GM19238 (cell line): ENCODE results near the gene TSPAN6.
A peak's percentile ranks its signal among the peaks of the same experiment; 100 is the strongest.

Experiments used
- DNase-seq: peaks from one replicate; pipeline ENCODE4 v3.0.0; 2011; ENCODE audit warnings: low spot score; ENCODE audit not compliant: insufficient read length

The TSPAN6 gene

DNA sequence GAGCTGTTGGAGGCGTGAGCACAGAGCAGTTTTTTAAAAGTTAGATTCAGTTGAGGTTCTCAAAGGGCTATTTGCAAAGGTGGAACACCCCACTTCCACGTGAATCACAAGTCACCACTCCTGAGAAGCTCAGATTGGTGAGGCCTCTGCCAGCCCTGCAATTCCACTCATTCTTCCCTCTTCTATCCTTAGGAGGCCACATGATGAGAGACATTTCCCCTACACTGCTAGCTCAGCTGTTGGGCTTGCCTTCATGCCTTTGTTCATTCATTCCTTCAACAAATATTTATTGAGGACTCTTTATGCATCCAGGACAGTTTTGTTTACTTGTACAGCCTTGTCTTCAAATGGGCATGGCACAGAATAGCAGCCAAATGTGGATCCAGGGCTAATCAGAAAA is 11.1 kb upstream of the TSPAN6 start:
- no peak for DNase-seq

- no peak for DNase-seq
These were observed 10.5 kb upstream of the TSPAN6 start for GRCh38 chrX:100647095-100647494.

- DNase-seq: no peak
These were observed 8.5 kb upstream of the TSPAN6 start for GRCh38 chrX:100645106-100645505.

DNA sequence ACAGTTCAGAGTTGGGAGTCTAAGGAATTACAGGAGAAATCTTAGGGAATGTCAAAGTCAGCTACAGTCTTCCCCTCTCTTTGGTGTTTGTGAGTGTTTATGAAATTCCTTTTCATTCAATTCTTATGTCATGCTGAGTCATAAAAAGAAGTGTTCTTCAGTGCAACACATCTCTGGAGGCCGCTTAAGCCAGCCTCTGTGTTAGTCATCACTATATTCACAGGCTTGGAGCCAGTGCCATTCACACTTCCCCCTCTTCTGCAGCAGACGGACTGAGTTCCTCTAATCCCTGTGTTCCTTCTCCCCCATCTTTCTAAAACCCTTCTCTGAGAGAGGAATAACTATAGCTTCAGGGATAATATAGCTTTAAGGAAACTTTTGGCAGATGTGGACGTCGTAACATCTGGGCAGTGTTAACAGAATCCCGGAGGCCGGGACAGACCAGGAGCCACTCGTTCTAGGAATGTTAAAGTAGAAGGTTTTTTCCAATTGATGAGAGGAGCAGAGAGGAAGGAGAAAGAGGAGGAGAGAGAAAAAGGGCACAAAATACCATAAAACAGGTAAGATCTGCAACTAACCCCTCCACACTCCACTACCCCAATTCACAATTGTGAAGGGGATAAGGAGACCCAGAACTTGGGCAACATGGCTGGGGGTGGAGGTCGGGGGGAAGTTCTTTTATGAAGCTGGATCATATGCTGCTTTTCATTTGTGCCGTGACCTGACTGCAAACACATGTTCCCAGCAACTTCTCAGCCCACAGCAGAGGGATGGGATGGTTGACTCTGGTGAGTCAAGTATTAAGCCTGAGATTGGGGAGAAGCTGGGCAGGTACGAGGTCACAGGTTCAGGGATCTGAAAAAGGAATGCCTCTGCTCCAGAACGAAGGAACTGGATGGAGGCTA is 7.6 kb upstream of the TSPAN6 start, which contains the start of gene SRPX2:
TSS of gene SRPX2 (plus strand) at position 244 of the 905 bp plus-strand sequence. CDS start 2,124 bp downstream, outside the sequence.
- DNase-seq: no peak

DNA sequence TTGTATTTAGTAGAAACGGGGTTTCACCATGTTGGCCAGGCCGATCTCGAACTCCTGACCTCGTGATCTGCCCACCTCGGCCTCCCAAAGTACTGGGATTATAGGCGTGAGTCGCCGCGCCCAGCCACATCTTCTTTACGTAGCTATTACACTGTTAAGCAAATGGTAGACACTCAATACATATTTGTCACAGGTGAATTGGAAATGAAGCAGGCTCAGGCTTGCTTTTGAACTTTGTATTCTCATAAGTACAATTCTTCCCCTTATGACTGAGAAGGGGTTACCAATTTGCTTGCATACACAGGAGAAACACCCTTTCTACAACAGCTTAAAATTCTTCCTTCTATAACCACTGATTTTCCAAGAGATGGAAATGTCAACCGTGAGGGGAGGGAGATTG is 6.6 kb upstream of the TSPAN6 start:
- DNase-seq: no peak

DNA sequence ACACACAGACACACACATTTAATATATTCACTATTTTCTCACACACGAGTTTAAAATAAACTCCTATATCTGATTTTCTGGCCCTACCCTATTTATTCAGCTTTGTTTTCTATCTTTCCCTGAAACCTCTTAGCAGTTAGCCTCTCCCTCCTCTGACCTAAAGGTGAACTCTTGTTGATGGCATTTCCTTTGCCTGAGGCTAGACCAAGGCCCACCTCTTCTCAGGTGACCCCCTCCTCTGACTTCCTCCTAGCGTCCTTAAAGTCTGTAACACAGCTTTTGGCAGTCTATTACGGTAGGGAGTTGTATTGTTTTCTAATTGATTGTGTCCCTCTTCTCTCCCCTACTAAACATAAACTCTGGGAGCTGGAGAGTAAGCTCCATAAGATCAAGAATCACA is 5.7 kb upstream of the TSPAN6 start:
- DNase-seq: no peak

DNA sequence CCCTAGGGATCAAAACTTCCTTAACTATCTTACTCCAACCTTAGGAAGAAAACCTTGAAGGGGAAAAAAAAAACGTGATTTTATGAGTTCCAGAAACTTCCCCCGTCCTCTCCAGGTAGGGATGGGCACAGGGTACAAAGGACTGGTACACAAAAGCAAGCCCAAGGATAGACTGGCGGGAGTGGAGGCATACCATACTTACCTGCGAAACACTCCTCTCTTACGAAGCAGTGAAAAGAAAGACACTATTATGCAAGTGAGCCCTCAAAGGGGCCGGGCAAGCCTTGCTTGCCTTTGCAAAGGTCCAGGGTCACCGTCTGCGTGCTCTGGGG is 651 bp downstream of the TSPAN6 start:
- DNase-seq: no peak

DNA sequence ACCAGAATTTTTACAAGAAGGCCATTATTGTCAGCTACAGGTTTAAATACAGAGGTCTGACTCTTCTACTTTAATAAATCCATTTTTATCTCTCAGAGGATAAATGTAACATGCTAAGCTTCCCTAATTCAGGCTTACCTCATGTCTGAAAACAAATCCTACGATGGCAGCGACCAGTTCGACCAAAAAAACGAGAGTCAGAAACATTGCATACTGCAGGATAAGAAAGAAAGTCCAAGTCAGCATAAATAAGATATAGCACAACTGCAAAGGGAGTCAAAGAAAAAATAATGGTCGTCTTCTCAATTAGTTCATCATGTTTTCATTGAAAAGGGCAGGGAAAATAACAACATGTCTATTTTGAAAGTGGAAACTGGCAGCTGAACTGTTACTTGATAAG is 1.6 kb downstream of the TSPAN6 start:
- no peak for DNase-seq

GRCh38 chrX:100625985-100626491 is 10.6 kb downstream of the TSPAN6 start:
- DNase-seq: peak; percentile 23

- DNase-seq: no peak
These were observed 13.6 kb downstream of the TSPAN6 start for GRCh38 chrX:100623001-100623400.

GRCh38 chrX:100615005-100615404 is 21.6 kb downstream of the TSPAN6 start:
- peak; percentile 5 for DNase-seq

GRCh38 chrX:100611951-100612350 is 24.7 kb downstream of the TSPAN6 start:
- DNase-seq: no peak

GRCh38 chrX:100609591-100609990 is 27.0 kb downstream of the TSPAN6 start:
- DNase-seq: no peak

DNA sequence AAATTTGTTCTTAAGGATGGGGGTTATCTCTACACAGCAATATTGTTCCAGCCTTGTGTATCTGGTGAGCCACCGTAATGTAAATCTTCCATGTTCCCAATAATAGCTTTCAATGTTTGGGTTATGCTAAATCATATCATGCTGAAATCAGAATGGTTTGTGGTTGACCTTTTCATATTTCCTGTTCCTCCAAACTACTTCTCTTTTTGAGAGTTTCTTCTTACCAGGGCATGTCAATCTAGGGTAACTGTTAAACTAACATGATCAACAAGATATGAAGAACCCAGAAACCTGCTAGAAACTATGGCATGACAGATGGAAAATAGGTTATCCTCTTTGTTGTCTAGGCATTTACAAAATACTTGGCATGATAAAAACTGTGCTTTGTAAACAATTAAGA is 29.9 kb downstream of the TSPAN6 start:
- DNase-seq: no peak

DNA sequence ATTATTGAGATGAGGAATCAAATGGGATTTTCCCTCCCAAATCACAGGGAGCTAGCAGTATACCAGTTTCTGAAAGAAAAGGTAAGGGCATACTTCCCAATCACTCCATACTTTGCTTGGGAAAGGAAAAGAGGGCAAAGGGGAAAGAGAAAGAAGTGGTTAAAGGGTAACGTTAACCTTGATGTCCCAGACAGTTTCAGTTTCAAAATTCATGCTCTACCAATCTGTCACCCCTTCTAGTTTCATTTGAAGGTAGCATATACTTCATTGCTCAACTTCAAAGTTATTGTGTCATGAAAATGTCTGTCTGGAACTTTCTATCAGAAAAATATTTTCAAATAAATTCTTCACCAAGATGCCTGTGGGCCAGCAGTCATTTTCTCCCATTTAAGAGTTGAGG is 35.8 kb downstream of the TSPAN6 start:
- no peak for DNase-seq

GRCh38 chrX:100600340-100600739 is 36.3 kb downstream of the TSPAN6 start:
- no peak for DNase-seq

GRCh38 chrX:100599456-100599855 is 37.1 kb downstream of the TSPAN6 start:
- DNase-seq: no peak

GRCh38 chrX:100596601-100597000 is 40.0 kb downstream of the TSPAN6 start:
- no peak for DNase-seq

- no peak for DNase-seq
These were observed 43.0 kb downstream of the TSPAN6 start for GRCh38 chrX:100593581-100593980.

GRCh38 chrX:100593126-100593525 is 43.5 kb downstream of the TSPAN6 start:
- DNase-seq: no peak

DNA sequence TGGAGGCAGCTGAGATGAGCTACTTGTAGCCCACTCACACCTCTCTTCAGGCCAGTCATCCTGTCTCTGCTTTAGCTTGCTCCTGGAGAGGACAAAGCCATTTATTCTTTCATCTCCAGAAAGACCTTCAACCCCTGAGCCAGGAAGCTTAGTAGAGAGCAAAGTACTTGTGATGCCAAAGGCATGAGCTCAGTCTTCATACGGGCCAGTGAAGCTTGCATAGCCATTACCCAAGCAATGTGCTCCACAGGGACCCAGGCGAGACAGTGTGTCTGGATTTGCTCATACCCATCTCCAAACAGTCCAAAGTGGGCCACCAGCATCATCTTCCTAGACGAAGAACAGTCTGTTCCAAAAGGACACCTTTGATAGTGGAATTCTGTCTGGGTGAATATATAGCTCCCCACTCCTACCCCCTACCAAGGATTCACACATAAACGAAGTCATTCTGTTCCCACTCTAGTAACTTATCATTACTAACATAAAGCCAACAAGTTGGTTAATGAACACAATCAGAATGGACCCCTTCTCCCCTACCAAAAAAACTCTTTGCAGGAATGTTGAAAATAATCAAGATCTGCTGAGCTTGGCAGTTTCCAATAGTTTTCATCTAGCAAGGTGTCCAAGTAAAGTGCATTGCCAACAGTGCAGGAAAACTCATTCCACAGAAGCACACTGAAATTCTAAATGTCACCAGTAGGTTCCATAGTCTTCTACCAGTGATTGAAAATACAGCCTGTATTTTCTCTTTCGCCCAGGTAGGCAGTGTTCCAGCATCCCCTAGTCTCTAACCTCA is 45.2 kb downstream of the TSPAN6 start:
- no peak for DNase-seq

GRCh38 chrX:100587861-100588260 is 48.7 kb downstream of the TSPAN6 start:
- DNase-seq: no peak
